ENCODE measurements around the gene ROBO1. TPM values are rescaled to one million over a fixed set of nuclear protein-coding genes. Genes with fewer than 3 reads are reported as not detected.

ROBO1 gene
- total and polyA plus RNA-seq, 2 donors (not counting 1 experiment from before 2014, with no cell fraction given): 0.27 to 3.2 TPM

DNA sequence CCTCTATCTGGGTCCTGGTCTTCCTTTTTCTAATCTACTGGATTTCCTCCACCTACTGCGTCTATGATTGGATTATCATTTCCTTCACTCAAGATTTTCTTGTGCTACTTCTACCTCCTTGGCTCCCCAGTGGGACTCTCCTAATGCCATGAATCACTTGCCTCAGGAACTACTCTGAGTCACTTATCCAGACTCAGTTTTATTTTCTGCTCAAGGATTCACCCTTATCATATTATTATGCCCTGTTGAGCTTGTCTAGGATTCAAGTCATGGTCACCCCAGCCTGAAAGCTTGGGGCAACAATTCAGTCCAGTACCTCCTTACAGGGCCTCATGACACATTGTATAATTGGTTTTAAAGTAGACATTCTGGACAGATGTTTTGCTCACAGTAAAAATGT is 968.1 kb downstream of the ROBO1 start:
- ATAC-seq (ENCODE audit: low read depth) (no peak), DNase-seq (no peak)
- WGBS (ENCODE audit: insufficient coverage): 91% methylated on average over 1 of the region's 1 CpG
- H3K4me1 Mint-ChIP-seq: no peaks in the 10 kb centered on the region
- H3K9me3 Mint-ChIP-seq (ENCODE audit: insufficient read depth): no peaks in the 10 kb centered on the region
- no peak overlapping the region for H2AFZ ChIP-seq (ENCODE audit: insufficient read depth, low read depth, low read length, poor library complexity, severe bottlenecking)
- H3K27ac Mint-ChIP-seq: no peak overlapping the region
- TF ChIP-seq CTCF (IDR thresholded peaks at IDR 0.05) (no peak), EZH2 (IDR thresholded peaks at IDR 0.05; ENCODE audit: borderline replicate concordance, insufficient read depth, low read depth, low read length, poor library complexity, severe bottlenecking) (no peak)
- H3K4me3 Mint-ChIP-seq: no peak overlapping the region
- no peak overlapping the region for H3K27ac ChIP-seq (ENCODE audit: low read length in 2 of 2)
- H3K4me3 ChIP-seq (ENCODE audit: control extremely low read depth in 1 of 5, extremely low read depth in 1 of 5, insufficient read depth in 1 of 5, low read depth in 2 of 5, low read length in 4 of 5): no peak overlapping the region
- ChIA-PET POLR2A (no interaction called here), CTCF (no interaction called here)
- no peaks in the 10 kb centered on the region for H3K27me3 ChIP-seq (replicated peaks in 1 of 4; ENCODE audit: control extremely low read depth in 1 of 4, control insufficient read depth in 3 of 4, insufficient read depth in 4 of 4, low read length in 3 of 4)
- H3K79me2 ChIP-seq (ENCODE audit: control insufficient read depth, insufficient read depth, low read length): no peaks in the 10 kb centered on the region
- no peaks in the 10 kb centered on the region for H4K20me1 ChIP-seq (ENCODE audit: control insufficient read depth, insufficient read depth, low read length, poor library complexity, severe bottlenecking)
- H3K4me2 ChIP-seq (replicated peaks; ENCODE audit: low read depth, low read length, poor library complexity, severe bottlenecking): no peak overlapping the region
- no peak overlapping the region for H3K9ac ChIP-seq (ENCODE audit: low read length)
- intact Hi-C loops (cut with micrococcal nuclease): no loop called here
- no peaks in the 10 kb centered on the region for H3K4me1 ChIP-seq (ENCODE audit: control insufficient read depth in 2 of 2, insufficient read depth in 2 of 2, low read length in 2 of 2)
- H3K36me3 ChIP-seq (replicated peaks in 1 of 2; ENCODE audit: control extremely low read depth in 1 of 2, control insufficient read depth in 1 of 2, extremely low read depth in 1 of 2, insufficient read depth in 2 of 2, low read length in 1 of 2): no peaks in the 10 kb centered on the region
- no peaks in the 10 kb centered on the region for H3K27me3 Mint-ChIP-seq
- no peaks in the 10 kb centered on the region for H3K9me3 ChIP-seq (ENCODE audit: control extremely low read depth in 1 of 3, control insufficient read depth in 2 of 3, insufficient read depth in 1 of 3, low read length in 2 of 3)

- Histone ChIP-seq H3K4me1 (ENCODE audit: control insufficient read depth in 2 of 2, insufficient read depth in 2 of 2, low read length in 2 of 2) (no peaks in the 10 kb centered on the region), H3K79me2 (ENCODE audit: control insufficient read depth, insufficient read depth, low read length) (no peaks in the 10 kb centered on the region), H4K20me1 (ENCODE audit: control insufficient read depth, insufficient read depth, low read length, poor library complexity, severe bottlenecking) (no peaks in the 10 kb centered on the region), H3K4me2 (replicated peaks; ENCODE audit: low read depth, low read length, poor library complexity, severe bottlenecking) (no peak overlapping the region), H2AFZ (ENCODE audit: insufficient read depth, low read depth, low read length, poor library complexity, severe bottlenecking) (no peak overlapping the region), H3K36me3 (replicated peaks in 1 of 2; ENCODE audit: control extremely low read depth in 1 of 2, control insufficient read depth in 1 of 2, extremely low read depth in 1 of 2, insufficient read depth in 2 of 2, low read length in 1 of 2) (no peaks in the 10 kb centered on the region), H3K9me3 (ENCODE audit: control extremely low read depth in 1 of 3, control insufficient read depth in 2 of 3, insufficient read depth in 1 of 3, low read length in 2 of 3) (no peaks in the 10 kb centered on the region), H3K4me3 (ENCODE audit: control extremely low read depth in 1 of 5, extremely low read depth in 1 of 5, insufficient read depth in 1 of 5, low read depth in 2 of 5, low read length in 4 of 5) (no peak overlapping the region), H3K27ac (ENCODE audit: low read length in 2 of 2) (no peak overlapping the region), H3K9ac (ENCODE audit: low read length) (no peak overlapping the region), H3K27me3 (replicated peaks in 1 of 4; ENCODE audit: control extremely low read depth in 1 of 4, control insufficient read depth in 3 of 4, insufficient read depth in 4 of 4, low read length in 3 of 4) (no peaks in the 10 kb centered on the region)
- TF ChIP-seq CTCF (IDR thresholded peaks at IDR 0.05) (no peak), EZH2 (IDR thresholded peaks at IDR 0.05; ENCODE audit: borderline replicate concordance, insufficient read depth, low read depth, low read length, poor library complexity, severe bottlenecking) (no peak)
- no peak for DNase-seq
- H3K4me1 Mint-ChIP-seq: no peaks in the 10 kb centered on the region
- H3K9me3 Mint-ChIP-seq (ENCODE audit: insufficient read depth): no peaks in the 10 kb centered on the region
- ATAC-seq (ENCODE audit: low read depth): no peak
- H3K4me3 Mint-ChIP-seq: no peak overlapping the region
- no peak overlapping the region for H3K27ac Mint-ChIP-seq
- intact Hi-C loops (cut with micrococcal nuclease): no loop called here
- CTCF ChIA-PET: no interaction called here
- POLR2A ChIA-PET: no interaction called here
- H3K27me3 Mint-ChIP-seq: no peaks in the 10 kb centered on the region
These were observed 969.4 kb downstream of the ROBO1 start for GRCh38 chr3:78798266-78798832.

All from B cell (primary cell).